Breast epithelium (tissue), 4 donors: ENCODE measurements around the gene ANKRD23. TPM values are rescaled to one million over a fixed set of nuclear protein-coding genes. Genes with fewer than 3 reads are reported as not detected.

Experiments used
- DNase-seq, 2 donors: peaks; one replicate each; pipeline ENCODE4 v3.0.0-alpha.2; 2019; ENCODE audit warnings: low spot score in 2 of 2
- H3K27ac ChIP-seq, 2 donors: fragments of 200-600 bp; sonication (generic) in 1 of 2; one replicate each; pipeline ENCODE4 v1.5.1; 2016 to 2019; ENCODE audit warnings: mild to moderate bottlenecking in 1 of 2
- H3K27me3 ChIP-seq, 2 donors: fragments of 200-600 bp; sonication (generic) in 1 of 2; one replicate each; pipeline versions ENCODE4 v1.5.1 to v1.6.0; 2017 to 2019; ENCODE audit warnings: control low read depth in 1 of 2, mild to moderate bottlenecking in 1 of 2
- H3K36me3 ChIP-seq: fragments of 200-600 bp; one replicate; pipeline ENCODE4 v1.5.1; 2019
- H3K4me1 ChIP-seq, 2 donors: fragments of 200-600 bp; sonication (generic); one replicate each; pipeline ENCODE4 v1.5.1; 2016 to 2019; ENCODE audit warnings: control low read depth in 1 of 2
- H3K4me3 ChIP-seq, 3 donors: fragments of 200-600 bp; sonication (generic); 1 replicate in 2 of 3; 2 replicates in 1 of 3; pipeline ENCODE4 v1.5.1; 2016 to 2019; ENCODE audit warnings: mild to moderate bottlenecking in 3 of 3, moderate library complexity in 2 of 3
- H3K9me3 ChIP-seq, 2 donors: fragments of 200-600 bp; sonication (generic) in 1 of 2; one replicate each; pipeline ENCODE4 v1.5.1; 2016 to 2019; ENCODE audit warnings: control low read depth in 1 of 2
- CTCF ChIP-seq, 3 donors: fragments of 450-650 bp; IDR thresholded peaks; one replicate each; pipeline ENCODE4 v1.5.1; 2016 to 2017; ENCODE audit warnings: antibody characterized with exemption in 3 of 3, mild to moderate bottlenecking in 3 of 3, moderate library complexity in 3 of 3
- POLR2A ChIP-seq: fragments of 450-650 bp; IDR thresholded peaks from one replicate; pipeline ENCODE4 v1.6.1; 2016; ENCODE audit warnings: antibody characterized with exemption, mild to moderate bottlenecking, moderate library complexity
- POLR2AphosphoS5 ChIP-seq, 3 donors: sonication (generic); formaldehyde crosslinking; IDR thresholded peaks; one replicate each; pipeline ENCODE4 v1.6.1; 2017; ENCODE audit warnings: antibody characterized with exemption in 3 of 3
- intact Hi-C: fragments of 100-400 bp; cut with DNase I; formaldehyde crosslinking; loops from one replicate; pipeline ENCODE4 v1.15.1; 2023; ENCODE audit warnings: low total_unique reads
- total RNA-seq, 3 donors: library from RNA; depleted of rRNA; stranded (reverse); fragments of >200 nt; gene quantifications; one replicate each; pipeline ENCODE4 v1.1.0, GENCODE V29; 2016

ANKRD23 gene
- total RNA-seq, 3 donors from 2014 or later: 3.5 to 9.4 (median 7.2) TPM

- intact Hi-C loops: no loop called here
- no peak for TF ChIP-seq POLR2AphosphoS5 (IDR thresholded peaks at IDR 0.05)
- no peak for TF ChIP-seq CTCF (IDR thresholded peaks at IDR 0.05)
- no peak for TF ChIP-seq POLR2A
- Histone ChIP-seq H3K4me3 (peak overlapping the region; percentile 79 to 94 (median 86)), H3K4me1 (peaks cover 5 to 6% of the 10 kb centered on the region in 2 donors), H3K36me3 (no peaks in the 10 kb centered on the region), H3K27me3 (no peaks in the 10 kb centered on the region), H3K27ac (peak overlapping the region; percentile 78 to 91), H3K9me3 (no peaks in the 10 kb centered on the region)
- DNase-seq: no peak
Observed at GRCh38 chr2:96856776-96857666, 13.2 kb upstream of the ANKRD23 start.

DNA sequence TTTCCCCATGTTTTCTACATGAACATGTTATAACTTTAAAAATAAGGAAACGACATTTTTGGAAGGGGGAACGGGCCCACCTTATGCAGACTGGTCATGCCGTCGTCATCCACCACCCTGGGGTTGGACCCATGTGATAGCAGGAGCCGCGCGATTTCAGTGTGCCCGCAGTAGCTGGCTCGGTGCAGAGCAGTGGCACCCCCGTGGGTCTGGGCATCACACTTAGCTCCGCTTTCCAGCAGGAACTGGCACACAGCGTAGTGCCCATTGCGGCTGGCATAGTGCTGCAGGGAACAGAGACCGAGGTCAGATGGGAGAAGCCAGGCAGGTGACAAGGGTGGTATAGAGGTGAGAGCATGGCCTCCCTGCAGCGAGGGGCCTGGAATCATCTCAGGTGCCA lies 9.5 kb upstream of the ANKRD23 start:
- Histone ChIP-seq H3K4me1 (no peaks in the 10 kb centered on the region), H3K9me3 (no peaks in the 10 kb centered on the region), H3K27ac (no peak overlapping the region), H3K27me3 (no peaks in the 10 kb centered on the region), H3K36me3 (no peaks in the 10 kb centered on the region), H3K4me3 (no peak overlapping the region)
- no peak for TF ChIP-seq POLR2A
- TF ChIP-seq POLR2AphosphoS5 (IDR thresholded peaks at IDR 0.05): no peak
- no peak for TF ChIP-seq CTCF (IDR thresholded peaks at IDR 0.05)
- DNase-seq: no peak
- intact Hi-C loops: no loop called here

DNA sequence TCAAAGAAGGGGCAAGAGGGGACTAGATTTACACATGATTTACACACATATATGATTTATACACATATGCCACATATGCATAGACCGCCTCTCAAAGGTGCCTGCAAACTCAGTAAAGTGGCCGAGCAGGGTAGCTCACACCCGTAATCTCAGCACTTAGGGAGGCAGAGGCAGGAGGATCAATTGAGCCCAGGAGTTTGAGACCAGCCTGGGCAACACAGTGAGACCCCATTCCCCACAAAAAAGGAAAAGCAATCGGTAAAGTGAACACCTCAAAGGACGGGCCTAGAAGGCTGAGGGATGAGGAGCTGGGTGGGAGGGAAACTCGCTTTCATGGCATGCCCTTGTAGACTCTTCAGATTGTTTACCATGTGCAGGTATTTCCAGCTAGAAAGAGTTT lies 8.8 kb upstream of the ANKRD23 start:
- Histone ChIP-seq H3K9me3 (no peaks in the 10 kb centered on the region), H3K36me3 (no peaks in the 10 kb centered on the region), H3K27me3 (no peaks in the 10 kb centered on the region), H3K4me1 (no peaks in the 10 kb centered on the region), H3K27ac (no peak overlapping the region), H3K4me3 (no peak overlapping the region)
- DNase-seq: no peak
- no peak for TF ChIP-seq POLR2A
- TF ChIP-seq CTCF (IDR thresholded peaks at IDR 0.05): no peak
- no peak for TF ChIP-seq POLR2AphosphoS5 (IDR thresholded peaks at IDR 0.05)
- intact Hi-C loops: no loop called here

DNA sequence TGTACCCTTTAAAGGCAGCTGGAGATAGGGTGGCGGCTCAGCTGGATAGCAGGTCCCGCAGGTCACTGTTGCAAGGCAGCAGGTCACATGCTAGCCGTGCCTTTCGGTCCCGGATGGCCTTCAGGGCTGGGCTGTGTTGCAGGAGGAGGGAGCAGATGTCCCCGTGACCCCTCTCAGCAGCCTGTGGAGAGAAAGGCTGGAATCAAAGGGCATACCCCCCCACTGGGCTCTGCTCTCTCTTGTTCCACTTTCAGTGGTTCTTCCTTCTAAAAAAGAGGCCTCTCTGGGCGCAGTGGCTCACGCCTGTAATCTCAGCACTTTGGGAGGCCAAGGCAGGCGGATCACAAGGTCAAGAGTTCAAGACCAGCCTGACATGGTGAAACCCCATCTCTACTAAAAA lies 4.4 kb upstream of the ANKRD23 start:
- Histone ChIP-seq H3K9me3 (no peaks in the 10 kb centered on the region), H3K27me3 (no peaks in the 10 kb centered on the region), H3K4me3 (no peak overlapping the region), H3K4me1 (no peaks in the 10 kb centered on the region), H3K27ac (no peak overlapping the region), H3K36me3 (no peaks in the 10 kb centered on the region)
- intact Hi-C loops: no loop called here
- no peak for DNase-seq
- TF ChIP-seq CTCF (IDR thresholded peaks at IDR 0.05): no peak
- TF ChIP-seq POLR2A: no peak
- TF ChIP-seq POLR2AphosphoS5 (IDR thresholded peaks at IDR 0.05): no peak

GRCh38 chr2:96847586-96847985 lies 3.8 kb upstream of the ANKRD23 start:
- TF ChIP-seq POLR2AphosphoS5 (IDR thresholded peaks at IDR 0.05) (no peak), CTCF (IDR thresholded peaks at IDR 0.05) (no peak), POLR2A (no peak)
- Histone ChIP-seq H3K27ac (no peak overlapping the region), H3K9me3 (no peaks in the 10 kb centered on the region), H3K27me3 (no peaks in the 10 kb centered on the region), H3K4me3 (no peak overlapping the region), H3K4me1 (no peaks in the 10 kb centered on the region), H3K36me3 (no peaks in the 10 kb centered on the region)
- DNase-seq: no peak
- intact Hi-C loops: no loop called here
